GM12874 (cell line): ENCODE data around the gene TTLL3.

ENCODE experiments used
- TF ChIP-seq, protein P1 (sequence below): IDR thresholded peaks from 2 replicates; pipeline ENCODE4 v1.5.1; 2011; ENCODE audit warnings: low read depth, mild to moderate bottlenecking, control low read depth, low read length, moderate library complexity; ENCODE audit not compliant: insufficient read depth

TTLL3 gene

GRCh38 chr3:9875448-9875847 lies 65.4 kb downstream of the TTLL3 start:
- TF ChIP-seq, protein P1, sequence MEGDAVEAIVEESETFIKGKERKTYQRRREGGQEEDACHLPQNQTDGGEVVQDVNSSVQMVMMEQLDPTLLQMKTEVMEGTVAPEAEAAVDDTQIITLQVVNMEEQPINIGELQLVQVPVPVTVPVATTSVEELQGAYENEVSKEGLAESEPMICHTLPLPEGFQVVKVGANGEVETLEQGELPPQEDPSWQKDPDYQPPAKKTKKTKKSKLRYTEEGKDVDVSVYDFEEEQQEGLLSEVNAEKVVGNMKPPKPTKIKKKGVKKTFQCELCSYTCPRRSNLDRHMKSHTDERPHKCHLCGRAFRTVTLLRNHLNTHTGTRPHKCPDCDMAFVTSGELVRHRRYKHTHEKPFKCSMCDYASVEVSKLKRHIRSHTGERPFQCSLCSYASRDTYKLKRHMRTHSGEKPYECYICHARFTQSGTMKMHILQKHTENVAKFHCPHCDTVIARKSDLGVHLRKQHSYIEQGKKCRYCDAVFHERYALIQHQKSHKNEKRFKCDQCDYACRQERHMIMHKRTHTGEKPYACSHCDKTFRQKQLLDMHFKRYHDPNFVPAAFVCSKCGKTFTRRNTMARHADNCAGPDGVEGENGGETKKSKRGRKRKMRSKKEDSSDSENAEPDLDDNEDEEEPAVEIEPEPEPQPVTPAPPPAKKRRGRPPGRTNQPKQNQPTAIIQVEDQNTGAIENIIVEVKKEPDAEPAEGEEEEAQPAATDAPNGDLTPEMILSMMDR, result no peak

DNA sequence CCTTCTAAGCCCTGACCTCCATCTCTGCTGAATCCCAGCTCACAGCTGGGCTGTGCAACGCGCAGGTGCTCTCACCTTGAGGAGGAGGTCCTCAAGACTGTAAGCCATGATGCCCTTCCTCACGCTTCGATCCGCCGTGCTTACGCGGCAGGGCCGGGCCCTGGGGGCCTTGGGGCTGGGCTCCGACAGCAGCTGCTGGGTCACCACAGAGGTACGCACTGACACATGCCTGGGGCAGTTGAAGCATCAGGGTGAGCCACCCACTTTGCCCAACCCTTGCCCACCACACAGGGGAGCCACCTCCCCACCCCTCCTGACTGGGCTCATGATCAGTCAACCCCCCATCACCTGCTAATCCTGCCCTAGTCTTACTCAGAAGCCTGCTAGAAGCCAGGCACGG lies 66.9 kb downstream of the TTLL3 start:
- TF ChIP-seq, protein P1, result no peak

- TF ChIP-seq, protein P1, result no peak
Measured at GRCh38 chr3:9878700-9879099, 68.6 kb downstream of the TTLL3 start.

- TF ChIP-seq, protein P1, result no peak
Measured at GRCh38 chr3:9879830-9880549, 69.9 kb downstream of the TTLL3 start, which contains the start of gene CIDEC. Gene CIDEC, minus strand, starts transcription at chr3:9880253. Its CDS starts 1,767 bp downstream, at chr3:9878486.

DNA sequence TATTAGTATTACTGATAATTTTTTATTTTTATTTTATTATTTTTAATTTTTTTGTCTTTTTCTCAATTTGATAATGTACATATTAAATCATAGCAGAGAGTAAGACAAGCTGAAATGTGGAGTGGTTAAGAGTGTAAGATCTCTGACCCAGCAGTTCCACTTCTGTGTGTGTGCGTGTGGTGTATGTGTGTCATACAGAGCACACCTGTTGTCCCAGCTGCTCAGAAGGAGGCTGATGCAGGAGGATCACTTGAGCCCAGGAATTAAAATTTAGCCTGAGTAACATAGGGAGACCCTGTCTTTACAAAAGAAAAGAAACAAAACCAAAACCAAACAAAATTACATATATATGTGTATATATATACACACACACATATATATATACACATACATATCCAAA lies 71.4 kb downstream of the TTLL3 start:
- TF ChIP-seq, protein P1, result no peak

- TF ChIP-seq, protein P1, result no peak
Measured at GRCh38 chr3:9883706-9884554, 73.9 kb downstream of the TTLL3 start.

GRCh38 chr3:9884555-9885165 lies 74.6 kb downstream of the TTLL3 start:
- TF ChIP-seq, protein P1, result no peak
